GM19467 (cell line): ENCODE measurements around the gene NRIP1.

Source experiments
- ATAC-seq: cut with Tn5 transposase; IDR thresholded peaks from one replicate; pipeline ENCODE4 v1.9.1; 2021; ENCODE audit warnings: mild to moderate bottlenecking, moderate library complexity; ENCODE audit not compliant: unreplicated experiment

Gene NRIP1

GRCh38 chr21:15011967-15012366, 52.8 kb downstream of the NRIP1 start:
- ATAC-seq: no peak

DNA sequence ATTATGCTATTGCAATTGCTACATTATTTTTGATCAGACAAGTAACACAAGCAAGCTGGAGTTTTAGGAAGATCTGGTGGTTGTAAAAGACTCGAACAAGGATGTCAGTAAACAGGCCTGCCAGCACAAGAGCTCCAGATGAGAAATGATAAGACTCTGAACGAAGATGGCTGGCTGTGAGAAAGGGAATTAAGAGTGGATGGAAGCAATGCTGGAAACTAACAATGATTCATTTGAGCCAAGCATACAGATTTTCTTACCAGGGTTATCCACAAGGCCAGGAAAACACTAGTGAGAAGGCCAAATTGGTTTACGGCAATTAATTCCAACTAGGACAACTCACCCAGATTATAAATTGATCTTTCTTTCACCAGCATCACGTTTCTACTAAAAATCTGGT, 54.2 kb downstream of the NRIP1 start:
- no peak for ATAC-seq

- no peak for ATAC-seq
These were observed 54.9 kb downstream of the NRIP1 start for GRCh38 chr21:15009837-15010363.

- ATAC-seq: no peak
These were observed 57.0 kb downstream of the NRIP1 start for GRCh38 chr21:15007716-15008296.

- ATAC-seq: no peak
These were observed 58.1 kb downstream of the NRIP1 start for GRCh38 chr21:15006594-15007230.

DNA sequence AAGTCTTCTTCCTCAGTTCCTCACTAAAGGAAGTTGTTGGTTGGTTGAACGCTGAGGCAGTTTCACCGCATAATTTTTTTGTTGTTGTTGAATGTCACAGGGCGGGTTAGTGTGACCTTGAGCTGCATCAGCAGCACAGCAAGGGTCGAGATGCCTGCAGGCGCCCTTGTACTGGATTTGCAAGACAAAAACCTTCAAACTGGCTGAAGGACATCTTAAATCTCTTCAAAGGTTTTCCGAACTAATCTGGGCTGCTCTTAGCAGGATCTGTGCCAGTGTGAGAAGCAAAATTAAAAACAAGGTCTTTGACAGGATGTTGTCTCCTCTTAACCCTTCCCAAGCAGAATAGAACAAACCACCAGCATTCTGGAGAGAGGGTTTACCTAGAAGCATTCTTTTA, 59.4 kb downstream of the NRIP1 start:
- no peak for ATAC-seq

GRCh38 chr21:15004721-15005370, 60.0 kb downstream of the NRIP1 start:
- ATAC-seq: no peak

DNA sequence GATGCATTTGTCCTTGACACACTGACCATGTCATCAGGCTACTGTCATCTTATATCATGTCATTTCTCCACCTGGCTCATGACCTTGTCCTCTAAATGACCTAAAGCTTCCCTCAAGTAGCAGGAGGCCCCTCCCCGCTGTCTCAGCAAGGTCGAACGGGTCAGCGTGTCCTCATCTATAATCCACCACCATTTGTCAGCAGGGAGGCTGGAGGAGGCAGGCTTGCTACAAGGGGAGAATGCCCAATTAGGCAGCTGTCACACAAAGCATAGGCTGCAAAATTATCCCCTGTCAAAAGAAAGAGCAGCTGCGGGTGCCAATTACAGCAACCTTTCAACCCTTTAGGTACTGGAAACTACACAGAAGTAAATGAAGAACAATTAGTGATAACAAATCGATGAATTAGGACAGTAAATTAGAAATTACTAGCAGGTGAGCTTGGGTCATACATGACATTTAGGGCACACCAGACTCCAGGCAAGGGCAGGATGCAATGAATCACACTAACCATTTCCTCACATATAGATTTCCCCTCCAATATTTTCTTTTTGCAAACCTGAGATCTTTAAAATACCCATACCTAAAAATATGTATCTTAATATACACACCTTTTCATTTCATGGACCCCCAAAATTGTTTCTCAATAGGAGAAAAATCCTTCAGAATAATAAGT, 61.2 kb downstream of the NRIP1 start:
- ATAC-seq: no peak

- ATAC-seq: peak; percentile 78
These were observed 62.8 kb downstream of the NRIP1 start for GRCh38 chr21:15001857-15002606.

DNA sequence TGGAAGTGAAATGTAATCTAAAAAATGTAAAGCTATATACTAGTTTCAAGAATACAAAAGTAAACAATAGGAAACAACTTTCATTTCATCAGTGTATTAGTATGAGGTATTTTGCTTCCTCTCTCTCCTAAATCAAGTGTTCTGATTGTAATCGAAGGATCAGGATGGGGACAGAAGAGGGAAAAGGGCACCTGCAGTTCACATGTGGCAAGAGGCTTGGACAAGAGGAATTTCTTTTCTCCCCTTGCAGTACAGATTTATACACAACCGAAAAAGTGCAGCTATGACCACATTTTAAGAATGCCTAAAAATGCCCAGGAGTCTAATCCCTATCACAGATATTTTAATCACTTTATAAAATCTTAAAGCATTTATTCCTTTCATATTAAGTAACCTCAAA, 63.7 kb downstream of the NRIP1 start:
- ATAC-seq: no peak

DNA sequence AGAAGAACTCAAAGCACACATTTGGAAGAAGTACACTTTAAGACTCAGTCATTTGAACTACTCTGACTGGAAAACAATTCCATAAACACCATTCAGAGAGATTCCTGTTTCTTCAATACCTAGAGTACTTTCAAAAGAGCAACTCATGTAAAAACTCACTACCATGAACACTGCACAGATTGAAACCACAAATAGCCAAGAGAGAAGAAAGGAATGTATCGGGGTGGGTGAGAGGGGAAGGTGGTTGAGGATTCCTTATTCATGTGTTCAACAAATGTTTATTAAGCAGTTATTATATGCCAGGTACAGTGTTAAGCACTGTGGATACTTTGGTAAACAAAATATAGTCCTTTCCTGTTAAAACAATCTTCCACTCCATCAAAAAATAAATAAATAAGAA, 64.7 kb downstream of the NRIP1 start:
- ATAC-seq: no peak

DNA sequence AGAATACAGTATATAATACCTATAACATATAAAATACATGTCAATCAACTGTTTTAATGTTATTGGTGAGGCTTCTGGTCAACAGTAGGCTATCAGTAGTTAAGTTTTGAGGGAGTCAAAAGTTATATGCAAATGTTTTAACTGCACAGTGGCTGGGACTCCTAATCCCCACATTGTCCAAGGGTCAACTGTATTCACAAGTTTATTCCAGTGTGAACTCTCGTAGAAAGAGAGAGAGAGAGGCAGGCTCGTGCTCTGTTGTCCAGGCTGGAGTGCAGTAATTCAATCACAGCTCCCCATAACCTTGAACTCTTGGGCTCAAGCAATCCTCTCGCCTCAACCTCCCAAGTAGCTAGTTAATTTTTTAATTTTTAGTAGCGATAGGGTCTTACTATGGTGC, 66.0 kb downstream of the NRIP1 start:
- no peak for ATAC-seq

- ATAC-seq: no peak
These were observed 66.5 kb downstream of the NRIP1 start for GRCh38 chr21:14998336-14998735.

GRCh38 chr21:14995695-14996490, 68.9 kb downstream of the NRIP1 start:
- no peak for ATAC-seq

GRCh38 chr21:14995226-14995625, 69.6 kb downstream of the NRIP1 start:
- ATAC-seq: no peak

- no peak for ATAC-seq
These were observed 71.7 kb downstream of the NRIP1 start for GRCh38 chr21:14993115-14993514.

DNA sequence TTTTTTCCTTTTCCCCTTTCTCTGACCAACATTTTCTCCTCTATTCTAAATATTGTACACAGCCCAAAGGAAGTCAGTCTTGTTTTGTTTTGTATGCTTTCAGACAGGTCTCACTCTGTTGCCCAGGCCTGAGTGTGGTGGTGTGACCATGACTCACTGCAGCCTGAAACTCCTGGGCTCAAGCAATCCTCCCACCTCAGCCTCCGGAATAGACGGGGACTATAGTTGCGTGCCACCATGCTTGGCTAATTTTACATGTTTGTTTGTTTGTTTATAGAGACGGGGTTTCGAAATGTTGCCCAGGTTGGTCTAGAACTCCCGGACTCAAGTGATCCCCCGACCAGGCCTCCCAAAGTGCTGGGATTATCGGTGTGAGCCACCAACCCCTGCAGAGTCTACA, 72.8 kb downstream of the NRIP1 start:
- no peak for ATAC-seq

DNA sequence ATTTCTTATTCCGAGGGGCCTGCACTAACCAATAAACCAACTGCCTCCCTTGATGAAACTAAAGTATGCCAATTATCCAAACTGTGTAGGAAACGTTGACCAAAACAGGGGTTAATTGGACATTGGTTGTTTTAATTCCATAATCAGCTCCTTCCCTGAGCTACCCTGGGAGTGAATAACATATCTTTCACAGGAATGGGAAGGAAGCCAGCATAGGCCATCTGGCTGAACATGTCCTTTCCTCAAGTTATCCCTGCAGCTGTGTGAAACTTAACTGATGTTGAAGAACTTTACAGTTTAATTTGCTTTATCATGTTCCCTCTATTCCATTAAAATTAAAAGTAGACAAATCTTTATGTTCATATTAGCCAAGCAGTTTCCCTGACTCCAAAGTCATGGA, 75.4 kb downstream of the NRIP1 start:
- ATAC-seq: no peak

DNA sequence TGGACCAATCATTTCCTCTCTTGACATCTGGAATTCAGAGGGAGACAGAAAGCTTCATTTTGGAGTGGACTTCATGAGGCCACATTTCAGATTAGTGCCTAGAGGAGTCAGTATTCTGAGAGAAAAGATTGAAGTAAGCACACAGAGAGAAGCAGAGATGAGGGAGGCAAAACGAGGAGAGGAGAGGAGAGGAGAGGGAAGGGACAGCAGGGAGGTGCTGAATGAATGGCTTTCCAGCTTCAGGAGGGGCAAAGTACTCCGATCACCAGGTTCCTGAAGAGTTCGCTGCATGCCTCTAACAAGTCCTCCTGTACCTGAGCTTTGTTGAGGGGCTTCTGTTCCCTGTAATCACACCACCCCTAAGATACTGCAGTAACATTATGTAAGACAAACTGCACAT, 76.0 kb downstream of the NRIP1 start:
- ATAC-seq: no peak
